Activated B cell treated with CpG ODN at 0.5 μM for 24 hours (primary cell): ENCODE results near the gene ARHGAP12. TPM values are rescaled to one million over a fixed set of nuclear protein-coding genes. Genes with fewer than 3 reads are reported as not detected.

Experiments
- ATAC-seq: fragments of 200-7000 bp; cut with Tn5 transposase; one replicate; pipeline ENCODE4 v1.10.0; 2021; ENCODE audit warnings: low read depth, mild to moderate bottlenecking, moderate library complexity
- CTCF ChIA-PET: fragments of 350-600 bp; sonication (Branson Sonifier 250); formaldehyde crosslinking; loops from one replicate; lab custom pipeline; 2021; ENCODE audit warnings: antibody characterized with exemption; lab: Charles Lee
- POLR2A ChIA-PET: fragments of 350-600 bp; sonication (Branson Sonifier 250); formaldehyde crosslinking; loops from one replicate; lab custom pipeline; 2021; ENCODE audit warnings: antibody characterized with exemption; lab: Charles Lee
- DNase-seq: peaks from one replicate; pipeline ENCODE4 v3.0.0; 2022
- H3K27ac Mint-ChIP-seq: one replicate; pipeline ENCODE4 v1.8.0; 2020; ENCODE audit warnings: mixed read lengths
- H3K27me3 Mint-ChIP-seq: one replicate; pipeline ENCODE4 v1.8.0; 2021; ENCODE audit warnings: mixed read lengths
- H3K36me3 Mint-ChIP-seq: one replicate; pipeline ENCODE4 v1.8.0; 2021; ENCODE audit warnings: low read depth, mixed read lengths
- H3K4me1 Mint-ChIP-seq: one replicate; pipeline ENCODE4 v1.8.0; 2021; ENCODE audit warnings: mixed read lengths
- H3K4me3 Mint-ChIP-seq: one replicate; pipeline ENCODE4 v1.8.0; 2020; ENCODE audit warnings: mild to moderate bottlenecking, mixed read lengths
- H3K9me3 Mint-ChIP-seq: one replicate; pipeline ENCODE4 v1.8.0; 2020; ENCODE audit warnings: mixed read lengths
- CTCF ChIP-seq: fragments of 200-600 bp; IDR thresholded peaks from one replicate; pipeline ENCODE4 v1.8.0; 2022; ENCODE audit warnings: antibody characterized with exemption, mild to moderate bottlenecking
- intact Hi-C: fragments of 100-400 bp; cut with micrococcal nuclease; formaldehyde crosslinking; loops from one replicate; pipeline ENCODE4 v1.15.1; 2024
- total RNA-seq: library from RNA; stranded (reverse); gene quantifications from 2 replicates; pipeline ENCODE4 v1.2.3, GENCODE V29; 2022

ARHGAP12 gene
- total RNA-seq, 1 donor from 2014 or later = 23.2 TPM

GRCh38 chr10:31838709-31839108 lies 89.9 kb downstream of the ARHGAP12 start:
- no peak for ATAC-seq
- H3K4me1 Mint-ChIP-seq = peaks cover 8% of the 10 kb centered on the region
- POLR2A ChIA-PET = no interaction called here
- H3K4me3 Mint-ChIP-seq = no peak overlapping the region
- CTCF ChIA-PET = interaction anchor here (1.2 kb wide), 1 partner anchor 166 kb away, joined by 4 read pairs; no protein-coding TSS in a partner anchor
- TF ChIP-seq CTCF = no peak
- H3K9me3 Mint-ChIP-seq = no peaks in the 10 kb centered on the region
- intact Hi-C loops = no loop called here
- H3K36me3 Mint-ChIP-seq = peaks cover 41% of the 10 kb centered on the region
- H3K27ac Mint-ChIP-seq = no peak overlapping the region
- no peak for DNase-seq
- no peaks in the 10 kb centered on the region for H3K27me3 Mint-ChIP-seq

GRCh38 chr10:31838065-31838464 lies 90.6 kb downstream of the ARHGAP12 start:
- no peak for ATAC-seq
- CTCF ChIA-PET = interaction anchor here (1.0 to 1.3 kb wide), 3 partner anchors 166 to 1150 kb away, joined by 3 to 4 read pairs (median 3); no protein-coding TSS in a partner anchor

GRCh38 chr10:31836569-31837406 lies 91.8 kb downstream of the ARHGAP12 start:
- Mint-ChIP-seq H3K9me3 (no peaks in the 10 kb centered on the region), H3K36me3 (peaks cover 38% of the 10 kb centered on the region), H3K27me3 (no peaks in the 10 kb centered on the region), H3K4me1 (peaks cover 8% of the 10 kb centered on the region), H3K27ac (no peak overlapping the region), H3K4me3 (no peak overlapping the region)
- intact Hi-C loops = loop anchor here (1.0 to 2.0 kb wide), 2 partner anchors 169 to 1172 kb away; no protein-coding TSS in a partner anchor
- ATAC-seq (peak; percentile 62), DNase-seq (no peak)
- ChIA-PET CTCF (interaction anchor here (1.3 to 1.5 kb wide), 2 partner anchors 187 to 374 kb away, joined by 3 to 4 read pairs; no protein-coding TSS in a partner anchor), POLR2A (interaction anchor here (0.6 kb wide), 1 partner anchor 311 kb away, joined by 4 read pairs; no protein-coding TSS in a partner anchor)
- TF ChIP-seq CTCF = no peak

More at GRCh38 chr10:31838065-31838464, 90.6 kb downstream of the ARHGAP12 start:
- no peak for TF ChIP-seq CTCF
- intact Hi-C loops = no loop called here
- peaks cover 8% of the 10 kb centered on the region for H3K4me1 Mint-ChIP-seq
- POLR2A ChIA-PET = no interaction called here
- no peaks in the 10 kb centered on the region for H3K9me3 Mint-ChIP-seq
- no peak for DNase-seq
- H3K27ac Mint-ChIP-seq = no peak overlapping the region
- H3K4me3 Mint-ChIP-seq = no peak overlapping the region
- no peaks in the 10 kb centered on the region for H3K27me3 Mint-ChIP-seq
- peaks cover 41% of the 10 kb centered on the region for H3K36me3 Mint-ChIP-seq

- DNase-seq (no peak), ATAC-seq (no peak)
- H3K4me3 Mint-ChIP-seq = no peak overlapping the region
- POLR2A ChIA-PET = no interaction called here
- no peaks in the 10 kb centered on the region for H3K27me3 Mint-ChIP-seq
- TF ChIP-seq CTCF = no peak
- no peaks in the 10 kb centered on the region for H3K9me3 Mint-ChIP-seq
- peaks cover 8% of the 10 kb centered on the region for H3K4me1 Mint-ChIP-seq
- H3K27ac Mint-ChIP-seq = no peak overlapping the region
- H3K36me3 Mint-ChIP-seq = peaks cover 46% of the 10 kb centered on the region
- CTCF ChIA-PET = interaction anchor here (0.8 kb wide), 1 partner anchor 28 kb away, joined by 3 read pairs; no protein-coding TSS in a partner anchor
- intact Hi-C loops = no loop called here
These were observed 94.9 kb downstream of the ARHGAP12 start for GRCh38 chr10:31833753-31834152.

GRCh38 chr10:31832261-31832660 lies 96.4 kb downstream of the ARHGAP12 start:
- Mint-ChIP-seq H3K27ac (no peak overlapping the region), H3K36me3 (peaks cover 41% of the 10 kb centered on the region), H3K4me1 (peaks cover 5% of the 10 kb centered on the region), H3K4me3 (no peak overlapping the region), H3K9me3 (no peaks in the 10 kb centered on the region), H3K27me3 (no peaks in the 10 kb centered on the region)
- no peak for TF ChIP-seq CTCF
- DNase-seq (no peak), ATAC-seq (no peak)
- POLR2A ChIA-PET = no interaction called here
- CTCF ChIA-PET = no interaction called here
- intact Hi-C loops = no loop called here
